OCI-LY7 (cell line): ENCODE data around the gene RAMP1. TPM values are rescaled to one million over a fixed set of nuclear protein-coding genes. Genes with fewer than 3 reads are reported as not detected.

ENCODE experiments used
- BruUV-seq: library from RNA; stranded (reverse); fragments of 400-500 nt; replicated peaks from 2 replicates; lab custom pipeline; 2021; lab: Mats Ljungman, UMichigan
- CTCF ChIA-PET: fragments of 300-600 bp; sonication (Branson Sonifier 250); formaldehyde crosslinking; loops from one replicate; lab custom pipeline; 2022; ENCODE audit warnings: antibody characterized with exemption; ENCODE audit not compliant: unreplicated experiment; lab: Charles Lee
- POLR2A ChIA-PET: fragments of 300-600 bp; sonication (Branson Sonifier 250); formaldehyde crosslinking; loops from one replicate; lab custom pipeline; 2022; ENCODE audit warnings: antibody characterized with exemption; lab: Charles Lee
- DNase-seq: peaks from one replicate; pipeline ENCODE4 v3.0.0-alpha.2; 2015; ENCODE audit warnings: low spot score
- H2AFZ ChIP-seq: fragments of 200-600 bp; sonication (generic), shearing (Covaris generic); 2 replicates; pipeline ENCODE4 v1.6.1; 2014; ENCODE audit warnings: mild to moderate bottlenecking, antibody characterized with exemption, low read length, moderate library complexity
- H3K27ac ChIP-seq: fragments of 200-600 bp; sonication (generic); 2 replicates; pipeline ENCODE4 v1.5.1; 2014; ENCODE audit warnings: mixed run types, low read depth, mild to moderate bottlenecking, moderate library complexity, low read length, inconsistent platforms; ENCODE audit not compliant: poor library complexity, severe bottlenecking
- H3K36me3 ChIP-seq: fragments of 200-600 bp; sonication (generic); 2 replicates; pipeline ENCODE4 v1.6.1; 2014; ENCODE audit warnings: mild to moderate bottlenecking, antibody characterized with exemption, low read length, moderate library complexity, mixed read lengths; ENCODE audit not compliant: insufficient read depth
- H3K4me1 ChIP-seq: fragments of 200-600 bp; sonication (generic); 2 replicates; pipeline ENCODE4 v1.5.1; 2014; ENCODE audit warnings: mild to moderate bottlenecking, low read length; ENCODE audit not compliant: insufficient read depth, poor library complexity, severe bottlenecking
- H3K4me2 ChIP-seq: fragments of 200-600 bp; sonication (generic); 2 replicates; pipeline ENCODE4 v1.6.1; 2014; ENCODE audit warnings: mild to moderate bottlenecking, low read length
- H3K4me3 ChIP-seq: fragments of 200-600 bp; sonication (generic); 2 replicates; pipeline ENCODE4 v1.5.1; 2014; ENCODE audit warnings: mild to moderate bottlenecking, low read depth, low read length; ENCODE audit not compliant: poor library complexity, severe bottlenecking
- H3K79me2 ChIP-seq: fragments of 200-600 bp; sonication (generic); 2 replicates; pipeline ENCODE4 v1.6.1; 2016; ENCODE audit warnings: low read depth, mild to moderate bottlenecking, low read length, moderate library complexity, mixed read lengths; ENCODE audit not compliant: insufficient read depth
- H3K9me2 ChIP-seq: fragments of 200-600 bp; sonication (generic); 2 replicates; pipeline ENCODE4 v1.6.1; 2016; ENCODE audit warnings: mild to moderate bottlenecking, low read length, mixed read lengths; ENCODE audit not compliant: insufficient read depth
- H3K9me3 ChIP-seq: fragments of 200-600 bp; sonication (generic); 2 replicates; pipeline ENCODE4 v1.6.1; 2014; ENCODE audit warnings: mild to moderate bottlenecking, mixed run types, low read length, mixed read lengths
- H4K20me1 ChIP-seq: fragments of 200-600 bp; sonication (generic); 2 replicates; pipeline ENCODE4 v1.6.1; 2014; ENCODE audit warnings: mild to moderate bottlenecking, antibody characterized with exemption, low read length, moderate library complexity, mixed read lengths; ENCODE audit not compliant: insufficient read depth
- EZH2phosphoT487 ChIP-seq: fragments of 200-600 bp; sonication (generic); IDR thresholded peaks from 2 replicates; pipeline ENCODE4 v1.6.1; 2018; ENCODE audit warnings: low read depth, borderline replicate concordance, mild to moderate bottlenecking, mixed run types, antibody characterized with exemption, low read length, moderate library complexity, mixed read lengths
- intact Hi-C: fragments of 100-400 bp; cut with micrococcal nuclease; formaldehyde crosslinking; loops from one replicate; pipeline ENCODE4 v1.10.0; 2022; ENCODE audit not compliant: unreplicated experiment
- total RNA-seq, 2 experiments: library from RNA; depleted of rRNA in 1 of 2; stranded (reverse); fragments of >200 nt in 1 of 2; shearing (Covaris generic) in 1 of 2; gene quantifications; 2 replicates each; pipeline ENCODE4 v1.2.3, GENCODE V29; 2014 to 2022
- TF ChIP-seq, protein P1 (sequence below): fragments of 200-600 bp; sonication (generic); conservative IDR thresholded peaks from 2 replicates; pipeline ENCODE4 v1.5.1; 2014; ENCODE audit warnings: mild to moderate bottlenecking, antibody characterized with exemption, low read length, moderate library complexity, mixed read lengths

Gene RAMP1
- total RNA-seq, 2 experiments from 2014 or later = not detected

DNA sequence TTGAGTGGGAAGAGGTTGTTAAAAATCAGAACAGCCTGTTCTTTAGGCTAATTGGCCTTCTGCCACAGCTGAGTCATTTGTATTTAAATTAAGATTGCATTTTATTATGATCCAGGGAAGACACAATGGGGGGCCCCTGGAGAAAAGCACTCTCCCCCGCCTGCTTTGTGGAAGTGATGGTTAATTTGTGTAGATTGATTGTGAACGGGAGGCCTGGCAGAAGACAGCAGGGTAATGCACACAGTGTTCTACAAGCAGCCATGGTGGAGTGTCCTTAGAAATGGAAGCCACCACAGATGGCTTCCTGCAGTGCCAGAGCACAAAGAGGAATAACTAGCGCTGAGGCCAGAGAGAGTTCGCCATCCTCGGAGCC, 19.6 kb downstream of the RAMP1 start:
- no TSS peak for BruUV-seq

DNA sequence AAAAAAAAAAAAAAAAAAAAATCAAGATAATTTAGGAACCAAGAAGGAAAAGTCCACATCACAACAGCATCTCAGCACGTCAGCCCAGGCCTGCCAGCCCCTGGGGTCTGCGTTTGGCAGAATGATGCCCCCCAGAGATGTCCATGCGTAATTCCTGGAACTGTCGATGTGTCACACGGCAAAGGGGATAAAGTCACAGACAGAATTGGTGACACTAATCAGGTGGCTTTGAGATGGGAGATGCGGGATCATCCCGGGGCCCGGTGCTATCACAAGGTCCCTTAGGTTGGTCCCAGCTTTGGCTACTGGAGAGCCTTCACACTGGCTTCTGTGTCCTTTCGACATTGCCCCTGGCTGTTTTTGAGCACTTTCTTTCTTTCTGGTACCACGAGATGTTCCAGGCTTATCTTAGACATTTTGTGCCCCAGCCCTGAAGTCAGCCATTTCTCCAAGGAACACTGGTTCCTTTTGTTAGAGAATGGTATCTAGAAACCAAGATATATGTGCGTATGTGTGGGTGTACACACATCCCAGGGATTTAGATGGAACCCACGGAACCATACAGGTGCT, 20.7 kb downstream of the RAMP1 start:
- Histone ChIP-seq H3K79me2 (no peaks in the 10 kb centered on the region), H3K4me2 (no peak overlapping the region), H3K4me1 (no peaks in the 10 kb centered on the region), H4K20me1 (no peaks in the 10 kb centered on the region), H3K9me2 (no peaks in the 10 kb centered on the region), H3K9me3 (no peaks in the 10 kb centered on the region), H3K36me3 (no peaks in the 10 kb centered on the region), H2AFZ (no peak overlapping the region), H3K27ac (no peak overlapping the region), H3K4me3 (no peak overlapping the region)
- TF ChIP-seq EZH2phosphoT487 = no peak
- TF ChIP-seq, protein P1, sequence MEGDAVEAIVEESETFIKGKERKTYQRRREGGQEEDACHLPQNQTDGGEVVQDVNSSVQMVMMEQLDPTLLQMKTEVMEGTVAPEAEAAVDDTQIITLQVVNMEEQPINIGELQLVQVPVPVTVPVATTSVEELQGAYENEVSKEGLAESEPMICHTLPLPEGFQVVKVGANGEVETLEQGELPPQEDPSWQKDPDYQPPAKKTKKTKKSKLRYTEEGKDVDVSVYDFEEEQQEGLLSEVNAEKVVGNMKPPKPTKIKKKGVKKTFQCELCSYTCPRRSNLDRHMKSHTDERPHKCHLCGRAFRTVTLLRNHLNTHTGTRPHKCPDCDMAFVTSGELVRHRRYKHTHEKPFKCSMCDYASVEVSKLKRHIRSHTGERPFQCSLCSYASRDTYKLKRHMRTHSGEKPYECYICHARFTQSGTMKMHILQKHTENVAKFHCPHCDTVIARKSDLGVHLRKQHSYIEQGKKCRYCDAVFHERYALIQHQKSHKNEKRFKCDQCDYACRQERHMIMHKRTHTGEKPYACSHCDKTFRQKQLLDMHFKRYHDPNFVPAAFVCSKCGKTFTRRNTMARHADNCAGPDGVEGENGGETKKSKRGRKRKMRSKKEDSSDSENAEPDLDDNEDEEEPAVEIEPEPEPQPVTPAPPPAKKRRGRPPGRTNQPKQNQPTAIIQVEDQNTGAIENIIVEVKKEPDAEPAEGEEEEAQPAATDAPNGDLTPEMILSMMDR = no peak
- BruUV-seq = no TSS peak
- POLR2A ChIA-PET = interaction anchor here (0.7 kb wide), 1 partner anchor 24 kb away, joined by 6 read pairs; no protein-coding TSS in a partner anchor
- CTCF ChIA-PET = no interaction called here
- intact Hi-C loops = no loop called here
- no peak for DNase-seq

More for the DNA sequence above, 19.6 kb downstream of the RAMP1 start:
- Histone ChIP-seq H3K9me3 (no peaks in the 10 kb centered on the region), H3K27ac (no peak overlapping the region), H4K20me1 (no peaks in the 10 kb centered on the region), H3K9me2 (no peaks in the 10 kb centered on the region), H3K79me2 (no peaks in the 10 kb centered on the region), H3K36me3 (no peaks in the 10 kb centered on the region), H3K4me2 (no peak overlapping the region), H3K4me1 (no peaks in the 10 kb centered on the region), H3K4me3 (no peak overlapping the region), H2AFZ (no peak overlapping the region)
- ChIA-PET CTCF (no interaction called here), POLR2A (interaction anchor here (0.7 kb wide), 1 partner anchor 23 kb away, joined by 6 read pairs; no protein-coding TSS in a partner anchor)
- no peak for TF ChIP-seq EZH2phosphoT487
- TF ChIP-seq, protein P1 = no peak
- no peak for DNase-seq
- intact Hi-C loops = no loop called here
